Spleen (tissue), 11 donors: ENCODE data around the gene AHDC1. TPM values are rescaled to one million over a fixed set of nuclear protein-coding genes. Genes with fewer than 3 reads are reported as not detected.
A peak's percentile ranks its signal among the peaks of the same experiment; 100 is the strongest.

Source experiments
- DNase-seq: peaks from one replicate; pipeline ENCODE4 v3.0.0-alpha.2; 2020
- H3K27ac ChIP-seq, 8 donors: fragments of 200-600 bp; sonication (generic) in 7 of 8; 1 replicate in 4 of 8; 2 replicates in 4 of 8; pipeline versions ENCODE4 v1.5.0 to v1.8.0; 2016 to 2021; ENCODE audit warnings: inconsistent platforms in 4 of 8, mild to moderate bottlenecking in 4 of 8, moderate library complexity in 1 of 8
- H3K27me3 ChIP-seq, 7 donors: fragments of 200-600 bp; sonication (generic) in 6 of 7; replicated peaks in 1 of 7; 1 replicate in 4 of 7; 2 replicates in 3 of 7; pipeline versions ENCODE4 v1.5.0 to v1.8.0; 2016 to 2021; ENCODE audit warnings: inconsistent platforms in 3 of 7, mild to moderate bottlenecking in 1 of 7
- H3K36me3 ChIP-seq, 6 donors: fragments of 200-600 bp; sonication (generic) in 5 of 6; 1 replicate in 4 of 6; 2 replicates in 2 of 6; pipeline versions ENCODE4 v1.5.0 to v1.8.0; 2016 to 2021; ENCODE audit warnings: inconsistent platforms in 2 of 6
- H3K4me1 ChIP-seq, 6 donors: fragments of 200-600 bp; sonication (generic) in 5 of 6; 1 replicate in 3 of 6; 2 replicates in 3 of 6; pipeline versions ENCODE4 v1.5.0 to v1.8.0; 2016 to 2021; ENCODE audit warnings: inconsistent platforms in 3 of 6
- H3K4me3 ChIP-seq, 8 donors: fragments of 200-600 bp; sonication (generic) in 7 of 8; 1 replicate in 4 of 8; 2 replicates in 4 of 8; pipeline versions ENCODE4 v1.5.0 to v1.8.0; 2016 to 2021; ENCODE audit warnings: inconsistent platforms in 4 of 8, mild to moderate bottlenecking in 4 of 8, moderate library complexity in 2 of 8
- H3K9me3 ChIP-seq, 8 donors: fragments of 200-600 bp; sonication (generic) in 7 of 8; 1 replicate in 4 of 8; 2 replicates in 4 of 8; pipeline versions ENCODE4 v1.5.0 to v1.8.0; 2016 to 2021; ENCODE audit warnings: inconsistent platforms in 4 of 8
- POLR2A ChIP-seq, 3 donors: fragments of 450-650 bp; IDR thresholded peaks; one replicate each; pipeline ENCODE4 v1.5.1; 2017; ENCODE audit warnings: antibody characterized with exemption in 3 of 3, mild to moderate bottlenecking in 1 of 3
- POLR2AphosphoS5 ChIP-seq, 3 donors: sonication (generic); formaldehyde crosslinking; IDR thresholded peaks; one replicate each; pipeline ENCODE4 v1.5.1; 2017; ENCODE audit warnings: antibody characterized with exemption in 3 of 3
- WGBS, 5 donors: extraction: QIAGEN DNeasy Blood & Tissue Kit in 3 of 5; methylation state at CpG; one replicate each; pipeline versions ENCODE4 v1.1.5 to v1.1.7; 2013 to 2018; 5-methylcytosine and 5-hydroxymethylcytosine counted together
- intact Hi-C: fragments of 100-400 bp; cut with DNase I; formaldehyde crosslinking; loops from one replicate; pipeline ENCODE4 v1.15.0; 2023; ENCODE audit warnings: low total_unique reads
- polyA plus RNA-seq, 3 donors: library from polyadenylated mRNA; stranded (reverse); fragments of 200-250 nt; gene quantifications; one replicate each; pipeline ENCODE4 v1.2.1, GENCODE V29; 2013
- total RNA-seq, 7 donors: library from RNA; depleted of rRNA in 3 of 7; stranded (reverse); fragments of >200 nt in 3 of 7; fragmentation: NEBNext Ultra II Directional in 4 of 7; extraction: Animal tissue kit (Norgen Biotek cat#: 25700) in 4 of 7; gene quantifications; one replicate each; pipeline versions ENCODE4 v1.1.0 to v1.2.1, GENCODE V29; 2016 to 2021
- TF ChIP-seq, protein P1 (sequence below), 11 experiments: fragments of 200-600 bp in 7 of 11; fragments of 450-650 bp in 4 of 11; sonication (generic) in 4 of 11; IDR thresholded peaks in 8 of 11; conservative IDR thresholded peaks in 3 of 11; 1 replicate in 7 of 11; 2 replicates in 4 of 11; pipeline versions ENCODE4 v1.4.0 to v1.8.0; 2016 to 2021; ENCODE audit warnings: antibody characterized with exemption in 11 of 11, inconsistent platforms in 4 of 11, mild to moderate bottlenecking in 1 of 11
- donor health status: healthy with polysubstance abuse.
- donor health status: DM: no; HTN: no; CAD: no; lungs with moderate emphysema.
- donor health status: DM: no; HTN: no; CAD: no.
- donor health status: Bipolar disorder and iron deficiency.
- donor health status: healthy.
- donor health status: DM: no; HTN: no; CAD: no.
- donor health status: DM: yes; HTN: yes; CAD: no.

AHDC1 gene
- total and polyA plus RNA-seq, 10 donors = 3.2 to 104 (median 42.7) TPM

DNA sequence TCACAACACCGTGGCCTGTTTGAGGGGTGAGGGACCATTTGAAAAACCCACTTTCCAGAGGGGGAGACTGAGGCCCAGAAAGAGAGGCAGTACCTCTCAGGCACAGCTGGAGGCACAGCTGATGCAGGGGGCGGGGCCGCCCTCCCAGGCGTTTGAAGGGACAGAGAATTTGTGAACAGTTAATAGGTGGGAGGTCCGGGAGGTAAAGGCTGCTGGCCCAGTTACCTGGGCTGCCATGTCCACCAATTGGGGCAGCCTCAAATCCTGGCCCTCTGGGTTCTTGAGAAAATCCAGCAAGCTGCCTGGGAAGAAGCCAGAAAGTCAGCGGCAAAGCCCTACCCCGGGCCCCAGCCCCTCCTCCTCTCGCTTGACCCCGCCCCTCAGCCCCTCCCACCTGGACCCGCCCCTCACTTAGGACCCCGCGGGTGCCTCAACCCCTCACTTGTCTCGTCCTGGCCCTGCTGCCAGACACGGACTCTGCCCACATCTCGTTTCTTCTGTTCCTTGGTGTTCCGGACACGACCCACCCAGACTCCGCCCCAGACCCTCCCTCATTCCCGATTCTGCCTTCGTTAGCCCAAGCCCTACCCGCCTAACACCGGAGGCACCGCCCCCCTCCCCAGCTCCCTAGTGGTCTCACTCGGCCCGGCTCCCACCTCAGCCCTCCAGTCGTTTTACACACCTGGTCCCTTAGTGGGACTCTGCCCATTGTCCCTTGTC lies 10.8 kb upstream of the AHDC1 start:
- Histone ChIP-seq H3K4me1 (peaks cover 36 to 99% (median 71%) of the 10 kb centered on the region in 6 donors), H3K27me3 (no peaks in the 10 kb centered on the region), H3K27ac (peak overlapping the region in 4 of 8 donors; percentile 25 to 98 (median 42)), H3K4me3 (no peak overlapping the region), H3K36me3 (peaks cover 0 to 89% (median 51%) of the 10 kb centered on the region in 6 donors), H3K9me3 (no peaks in the 10 kb centered on the region)
- TF ChIP-seq, protein P1, sequence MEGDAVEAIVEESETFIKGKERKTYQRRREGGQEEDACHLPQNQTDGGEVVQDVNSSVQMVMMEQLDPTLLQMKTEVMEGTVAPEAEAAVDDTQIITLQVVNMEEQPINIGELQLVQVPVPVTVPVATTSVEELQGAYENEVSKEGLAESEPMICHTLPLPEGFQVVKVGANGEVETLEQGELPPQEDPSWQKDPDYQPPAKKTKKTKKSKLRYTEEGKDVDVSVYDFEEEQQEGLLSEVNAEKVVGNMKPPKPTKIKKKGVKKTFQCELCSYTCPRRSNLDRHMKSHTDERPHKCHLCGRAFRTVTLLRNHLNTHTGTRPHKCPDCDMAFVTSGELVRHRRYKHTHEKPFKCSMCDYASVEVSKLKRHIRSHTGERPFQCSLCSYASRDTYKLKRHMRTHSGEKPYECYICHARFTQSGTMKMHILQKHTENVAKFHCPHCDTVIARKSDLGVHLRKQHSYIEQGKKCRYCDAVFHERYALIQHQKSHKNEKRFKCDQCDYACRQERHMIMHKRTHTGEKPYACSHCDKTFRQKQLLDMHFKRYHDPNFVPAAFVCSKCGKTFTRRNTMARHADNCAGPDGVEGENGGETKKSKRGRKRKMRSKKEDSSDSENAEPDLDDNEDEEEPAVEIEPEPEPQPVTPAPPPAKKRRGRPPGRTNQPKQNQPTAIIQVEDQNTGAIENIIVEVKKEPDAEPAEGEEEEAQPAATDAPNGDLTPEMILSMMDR (IDR thresholded peaks at IDR 0.05 in 8 of 11, conservative IDR thresholded peaks at IDR 0.05 in 3 of 11) = no peak
- TF ChIP-seq POLR2AphosphoS5 (IDR thresholded peaks at IDR 0.05) (no peak), POLR2A (IDR thresholded peaks at IDR 0.05) (no peak)
- DNase-seq = no peak
- 56 to 73% (median 63%) methylated on average over 24 to 26 of the region's 26 CpGs for WGBS, 5 donors
- intact Hi-C loops = no loop called here

DNA sequence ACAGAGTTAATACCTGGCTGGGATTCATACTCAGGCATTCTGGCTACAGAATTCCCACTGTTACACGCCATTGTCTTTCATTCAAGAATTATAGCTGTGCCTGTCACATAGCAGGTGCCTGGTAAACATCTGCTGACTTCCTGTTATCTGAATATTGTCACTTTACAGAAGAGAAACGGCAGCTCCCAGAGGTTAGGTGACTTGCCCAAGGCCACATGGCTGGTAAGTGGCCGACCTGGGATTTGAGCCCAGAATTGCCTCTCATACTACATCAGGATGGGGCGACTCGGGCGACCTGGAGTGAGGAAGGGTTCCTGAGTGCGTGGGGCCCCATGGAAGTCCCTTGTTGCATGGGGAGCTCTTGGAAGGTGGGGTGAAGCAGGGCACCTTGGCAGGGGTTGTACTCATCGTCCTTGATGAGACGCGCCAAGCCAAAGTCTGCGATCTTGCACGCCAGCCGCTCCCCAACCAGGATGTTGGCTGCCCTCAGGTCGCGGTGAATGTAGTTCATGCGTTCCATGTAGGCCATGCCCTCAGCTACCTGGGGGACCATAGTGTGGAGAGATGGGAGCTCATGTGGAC lies 10.2 kb upstream of the AHDC1 start:
- 69 to 77% (median 71%) methylated on average over 13 to 16 of the region's 16 CpGs for WGBS, 5 donors
- TF ChIP-seq POLR2A (IDR thresholded peaks at IDR 0.05) (no peak), POLR2AphosphoS5 (IDR thresholded peaks at IDR 0.05) (peak; percentile 17 to 63 (median 35))
- Histone ChIP-seq H3K27ac (peak overlapping the region in 5 of 8 donors; percentile 8 to 98 (median 28)), H3K4me3 (no peak overlapping the region), H3K9me3 (no peaks in the 10 kb centered on the region), H3K27me3 (no peaks in the 10 kb centered on the region), H3K4me1 (peaks cover 39 to 99% (median 71%) of the 10 kb centered on the region in 6 donors), H3K36me3 (peaks cover 0 to 82% (median 51%) of the 10 kb centered on the region in 6 donors)
- DNase-seq = no peak
- intact Hi-C loops = no loop called here

DNA sequence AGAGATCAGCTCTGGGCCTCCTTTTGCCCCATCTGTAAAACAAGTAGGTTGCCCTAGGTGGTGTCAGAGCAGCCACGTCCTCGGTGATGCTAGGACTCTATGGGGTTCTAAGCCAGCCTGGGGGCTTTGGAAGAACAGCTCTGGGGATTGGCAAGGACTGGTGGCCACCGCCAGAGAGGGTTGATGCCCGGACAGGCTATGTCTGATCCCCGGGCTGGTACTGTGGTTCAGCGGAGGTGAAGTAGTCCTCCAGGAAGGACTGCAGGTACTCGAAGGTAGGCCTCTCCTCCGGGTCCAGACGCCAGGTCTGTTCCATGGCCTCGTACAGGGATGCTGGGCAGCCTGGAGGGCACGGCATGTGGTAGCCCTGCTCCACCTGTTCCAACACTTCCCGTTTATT lies 8.8 kb upstream of the AHDC1 start:
- Histone ChIP-seq H3K27me3 (no peaks in the 10 kb centered on the region), H3K4me3 (no peak overlapping the region), H3K27ac (peak overlapping the region in 2 of 8 donors; percentile 64 to 66), H3K4me1 (peaks cover 31 to 99% (median 67%) of the 10 kb centered on the region in 6 donors), H3K36me3 (peaks cover 0 to 68% (median 51%) of the 10 kb centered on the region in 6 donors), H3K9me3 (no peaks in the 10 kb centered on the region)
- intact Hi-C loops = no loop called here
- TF ChIP-seq, protein P1 (IDR thresholded peaks at IDR 0.05 in 8 of 11, conservative IDR thresholded peaks at IDR 0.05 in 3 of 11) = no peak
- TF ChIP-seq POLR2AphosphoS5 (IDR thresholded peaks at IDR 0.05) = peak in 1 of 3 donors; percentile 41
- WGBS, 5 donors = 81 to 98% (median 95%) methylated on average over 11 to 12 of the region's 12 CpGs
- no peak for DNase-seq

DNA sequence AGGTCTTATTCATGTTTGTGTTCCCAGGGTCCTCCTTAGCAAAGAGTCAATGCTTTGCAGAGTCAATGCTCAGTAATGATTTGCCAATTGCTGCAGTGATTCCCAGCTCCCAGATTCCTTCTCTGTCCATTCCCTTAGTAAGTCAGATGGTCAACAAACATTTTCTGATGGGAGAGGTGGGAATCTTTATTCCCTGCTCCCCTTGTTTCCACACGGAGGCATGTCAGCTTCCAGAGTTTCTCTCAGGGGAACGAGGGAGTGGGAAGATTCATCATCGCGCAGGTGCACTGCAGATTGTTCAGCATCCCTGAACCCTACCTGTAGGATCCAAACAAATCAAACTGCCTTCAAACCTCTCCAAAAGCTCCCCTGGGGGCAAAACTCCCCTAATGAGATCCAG lies 7.5 kb upstream of the AHDC1 start:
- no peak overlapping the region for H3K4me3 ChIP-seq
- peaks cover 29 to 99% (median 66%) of the 10 kb centered on the region in 6 donors for H3K4me1 ChIP-seq
- no peaks in the 10 kb centered on the region for H3K9me3 ChIP-seq
- peaks cover 0 to 55% (median 44%) of the 10 kb centered on the region in 6 donors for H3K36me3 ChIP-seq
- WGBS, 5 donors = 81 to 95% (median 90%) methylated on average over 4 of the region's 4 CpGs
- no peak for DNase-seq
- H3K27me3 ChIP-seq = no peaks in the 10 kb centered on the region
- peak overlapping the region in 2 of 8 donors; percentile 64 to 66 for H3K27ac ChIP-seq
- TF ChIP-seq POLR2AphosphoS5 (IDR thresholded peaks at IDR 0.05) (no peak), POLR2A (IDR thresholded peaks at IDR 0.05) (no peak)
- TF ChIP-seq, protein P1 (IDR thresholded peaks at IDR 0.05 in 8 of 11, conservative IDR thresholded peaks at IDR 0.05 in 3 of 11) = no peak
- intact Hi-C loops = no loop called here
